HL-60 (cell line): ENCODE data around the gene DMRTC2.

Experiments used
- DNase-seq, 2 experiments: peaks; one replicate each; pipeline ENCODE4 v3.0.0-alpha.2; 2010 to 2020; ENCODE audit warnings: low read depth in 1 of 2, low spot score in 1 of 2
- H3K27ac ChIP-seq: fragments of 250-450 bp; sonication (Bioruptor Pico); replicated peaks from 2 replicates; pipeline ENCODE4 v1.5.1; 2020; ENCODE audit warnings: mild to moderate bottlenecking, moderate library complexity
- H3K27me3 ChIP-seq: fragments of 250-450 bp; sonication (Bioruptor Pico); 2 replicates; pipeline ENCODE4 v1.5.1; 2021; ENCODE audit warnings: mild to moderate bottlenecking, moderate library complexity; ENCODE audit not compliant: insufficient read depth, poor library complexity, severe bottlenecking
- H3K4me3 ChIP-seq: replicated peaks from 2 replicates; pipeline ENCODE4 v1.5.1; 2011; ENCODE audit warnings: mild to moderate bottlenecking, control low read depth, low read length; ENCODE audit not compliant: insufficient read depth
- CTCF ChIP-seq: IDR thresholded peaks from one replicate; pipeline ENCODE4 v1.5.1; 2011; ENCODE audit warnings: low read length, control low read depth, inconsistent platforms; ENCODE audit not compliant: insufficient read depth
- GABPA ChIP-seq: IDR thresholded peaks from 2 replicates; pipeline ENCODE4 v1.6.1; 2012; ENCODE audit warnings: low read depth
- POLR2AphosphoS5 ChIP-seq: IDR thresholded peaks from 2 replicates; pipeline ENCODE4 v1.6.1; 2012; ENCODE audit warnings: low read depth
- REST ChIP-seq: IDR thresholded peaks from 2 replicates; pipeline ENCODE4 v1.6.1; 2012; ENCODE audit warnings: low read depth; ENCODE audit not compliant: insufficient replicate concordance
- SPI1 ChIP-seq: IDR thresholded peaks from 2 replicates; pipeline ENCODE4 v1.6.1; 2012; ENCODE audit warnings: low read depth, mild to moderate bottlenecking, borderline replicate concordance

DMRTC2 gene

GRCh38 chr19:41882568-41883462 lies 38.0 kb downstream of the DMRTC2 start, which contains the start of gene ARHGEF1:
ARHGEF1 (plus strand) TSS chr19:41883184; CDS start chr19:41888083, 4,899 bp downstream.
- Histone ChIP-seq H3K4me3 (peak within 1 kb of the TSS; percentile 85), H3K27me3 (no peaks in the 10 kb centered on the region), H3K27ac (peak within 1 kb of the TSS; percentile 85)
- TF ChIP-seq GABPA (no peak), SPI1 (no peak; the same call in 1 of the 2 replicates), CTCF (no peak), POLR2AphosphoS5 (no peak), REST (no peak)
- peak in 1 of 2 experiments; percentile 65 for DNase-seq

- peak; percentile 20 for TF ChIP-seq REST
- TF ChIP-seq CTCF: no peak
- Histone ChIP-seq H3K4me3 (peak overlapping the region; percentile 85), H3K27me3 (no peaks in the 10 kb centered on the region), H3K27ac (peak overlapping the region; percentile 85)
- no peak for DNase-seq
These were observed 38.6 kb downstream of the DMRTC2 start for GRCh38 chr19:41883463-41883820.

GRCh38 chr19:41883821-41884733 lies 39.2 kb downstream of the DMRTC2 start:
- H3K4me3 ChIP-seq: peak overlapping the region; percentile 85
- TF ChIP-seq SPI1: peak; percentile 2; the same call in 1 of the 2 replicates
- TF ChIP-seq POLR2AphosphoS5: peak; percentile 62
- no peak for TF ChIP-seq CTCF
- TF ChIP-seq GABPA: no peak
- TF ChIP-seq REST: peak; percentile 48
- peak; percentile 96 to 97 for DNase-seq
- H3K27ac ChIP-seq: peak overlapping the region; percentile 85
- no peaks in the 10 kb centered on the region for H3K27me3 ChIP-seq
